Measurements from ENCODE around the gene ZNF831. TPM values are rescaled to one million over a fixed set of nuclear protein-coding genes. Genes with fewer than 3 reads are reported as not detected.

Gene ZNF831
- total RNA-seq, 1 donor = not detected

DNA sequence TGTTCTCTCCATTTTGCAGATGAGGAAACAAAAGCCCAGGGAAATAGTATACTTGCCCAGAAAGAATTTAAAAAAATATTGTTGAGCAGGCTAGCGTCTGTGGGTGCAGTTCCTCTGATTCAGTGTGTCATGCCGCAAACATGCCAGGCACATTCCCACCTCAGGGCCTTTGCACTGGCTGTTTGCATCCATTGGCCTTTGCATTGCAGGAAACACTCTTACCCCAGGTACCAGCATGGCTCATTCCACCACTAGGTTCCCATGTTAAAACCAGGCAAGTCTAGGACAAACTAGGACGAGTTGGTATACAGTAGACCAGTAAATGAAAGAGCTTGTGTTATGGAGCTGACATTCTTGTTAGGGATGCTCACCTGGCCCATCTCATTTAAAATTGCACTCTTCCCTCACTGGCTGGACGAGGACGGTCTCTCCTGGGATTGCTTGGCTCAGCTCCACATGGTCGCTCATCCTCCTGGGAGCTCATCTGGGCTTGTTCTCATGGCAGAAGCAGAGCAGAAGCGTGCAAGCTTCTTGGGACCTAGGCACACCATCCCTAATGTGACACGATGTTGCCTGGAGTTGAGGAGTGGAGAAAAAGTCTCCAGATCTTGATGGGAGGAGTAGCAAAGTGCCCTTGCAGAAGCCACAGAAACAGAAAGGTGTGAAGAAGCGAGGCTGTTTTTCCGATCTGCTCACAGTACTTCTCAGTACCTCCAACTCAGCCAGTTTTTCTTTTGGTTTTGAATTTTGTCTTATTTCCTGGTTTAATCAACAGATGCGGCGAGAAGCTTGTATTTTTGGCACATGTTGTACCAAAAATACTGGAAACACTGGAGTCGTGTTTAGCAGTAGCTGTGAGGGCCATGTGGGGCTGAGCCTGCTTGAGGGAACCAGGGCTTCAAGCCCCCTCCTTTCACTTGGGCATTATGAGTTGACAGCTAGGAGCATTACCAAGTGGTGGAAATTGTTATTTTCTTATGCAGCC lies 13.9 kb downstream of the ZNF831 start:
- Histone ChIP-seq H4K20me1 (ENCODE audit: insufficient read depth, low read length) (no peaks in the 10 kb centered on the region), H3K79me2 (ENCODE audit: insufficient read depth, low read length) (no peaks in the 10 kb centered on the region), H2AFZ (ENCODE audit: low read length) (no peak overlapping the region), H3K27ac (ENCODE audit: low read depth, low read length) (no peak overlapping the region), H3K4me3 (ENCODE audit: insufficient read depth, low read length) (no peak overlapping the region), H3K4me2 (ENCODE audit: insufficient read depth, low read length) (no peak overlapping the region), H3K4me1 (ENCODE audit: insufficient read depth, low read length) (no peaks in the 10 kb centered on the region), H3K27me3 (ENCODE audit: insufficient read depth, low read length) (no peaks in the 10 kb centered on the region), H3K9me3 (ENCODE audit: low read depth, low read length) (no peaks in the 10 kb centered on the region), H3K36me3 (ENCODE audit: insufficient read depth, low read length) (no peaks in the 10 kb centered on the region)
- TF ChIP-seq, protein P1, sequence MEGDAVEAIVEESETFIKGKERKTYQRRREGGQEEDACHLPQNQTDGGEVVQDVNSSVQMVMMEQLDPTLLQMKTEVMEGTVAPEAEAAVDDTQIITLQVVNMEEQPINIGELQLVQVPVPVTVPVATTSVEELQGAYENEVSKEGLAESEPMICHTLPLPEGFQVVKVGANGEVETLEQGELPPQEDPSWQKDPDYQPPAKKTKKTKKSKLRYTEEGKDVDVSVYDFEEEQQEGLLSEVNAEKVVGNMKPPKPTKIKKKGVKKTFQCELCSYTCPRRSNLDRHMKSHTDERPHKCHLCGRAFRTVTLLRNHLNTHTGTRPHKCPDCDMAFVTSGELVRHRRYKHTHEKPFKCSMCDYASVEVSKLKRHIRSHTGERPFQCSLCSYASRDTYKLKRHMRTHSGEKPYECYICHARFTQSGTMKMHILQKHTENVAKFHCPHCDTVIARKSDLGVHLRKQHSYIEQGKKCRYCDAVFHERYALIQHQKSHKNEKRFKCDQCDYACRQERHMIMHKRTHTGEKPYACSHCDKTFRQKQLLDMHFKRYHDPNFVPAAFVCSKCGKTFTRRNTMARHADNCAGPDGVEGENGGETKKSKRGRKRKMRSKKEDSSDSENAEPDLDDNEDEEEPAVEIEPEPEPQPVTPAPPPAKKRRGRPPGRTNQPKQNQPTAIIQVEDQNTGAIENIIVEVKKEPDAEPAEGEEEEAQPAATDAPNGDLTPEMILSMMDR (IDR thresholded peaks at IDR 0.05; ENCODE audit: extremely low read depth, low read depth, low read length) = no peak
- peak; percentile 53 for DNase-seq (ENCODE audit: insufficient read length, low spot score, missing footprints)

- TF ChIP-seq, protein P1 (IDR thresholded peaks at IDR 0.05; ENCODE audit: extremely low read depth, low read depth, low read length) = no peak
- no peaks in the 10 kb centered on the region for H3K9me3 ChIP-seq (ENCODE audit: low read depth, low read length)
- H3K79me2 ChIP-seq (ENCODE audit: insufficient read depth, low read length) = no peaks in the 10 kb centered on the region
- no peaks in the 10 kb centered on the region for H3K4me1 ChIP-seq (ENCODE audit: insufficient read depth, low read length)
- no peak overlapping the region for H3K4me3 ChIP-seq (ENCODE audit: insufficient read depth, low read length)
- H4K20me1 ChIP-seq (ENCODE audit: insufficient read depth, low read length) = no peaks in the 10 kb centered on the region
- H3K4me2 ChIP-seq (ENCODE audit: insufficient read depth, low read length) = no peak overlapping the region
- no peaks in the 10 kb centered on the region for H3K36me3 ChIP-seq (ENCODE audit: insufficient read depth, low read length)
- H3K27me3 ChIP-seq (ENCODE audit: insufficient read depth, low read length) = no peaks in the 10 kb centered on the region
- DNase-seq (ENCODE audit: insufficient read length, low spot score, missing footprints) = no peak
- no peak overlapping the region for H2AFZ ChIP-seq (ENCODE audit: low read length)
- no peak overlapping the region for H3K27ac ChIP-seq (ENCODE audit: low read depth, low read length)
Measured at GRCh38 chr20:59178983-59179595, 15.5 kb downstream of the ZNF831 start.

GRCh38 chr20:59179988-59180387 lies 16.4 kb downstream of the ZNF831 start:
- H3K27ac ChIP-seq (ENCODE audit: low read depth, low read length) = no peak overlapping the region
- no peaks in the 10 kb centered on the region for H3K9me3 ChIP-seq (ENCODE audit: low read depth, low read length)
- no peaks in the 10 kb centered on the region for H3K79me2 ChIP-seq (ENCODE audit: insufficient read depth, low read length)
- no peak overlapping the region for H3K4me2 ChIP-seq (ENCODE audit: insufficient read depth, low read length)
- H4K20me1 ChIP-seq (ENCODE audit: insufficient read depth, low read length) = no peaks in the 10 kb centered on the region
- H3K36me3 ChIP-seq (ENCODE audit: insufficient read depth, low read length) = no peaks in the 10 kb centered on the region
- no peak for DNase-seq (ENCODE audit: insufficient read length, low spot score, missing footprints)
- no peak overlapping the region for H3K4me3 ChIP-seq (ENCODE audit: insufficient read depth, low read length)
- TF ChIP-seq, protein P1 (IDR thresholded peaks at IDR 0.05; ENCODE audit: extremely low read depth, low read depth, low read length) = no peak
- H3K4me1 ChIP-seq (ENCODE audit: insufficient read depth, low read length) = no peaks in the 10 kb centered on the region
- H2AFZ ChIP-seq (ENCODE audit: low read length) = no peak overlapping the region
- H3K27me3 ChIP-seq (ENCODE audit: insufficient read depth, low read length) = no peaks in the 10 kb centered on the region

GRCh38 chr20:59181936-59182335 lies 18.3 kb downstream of the ZNF831 start:
- no peaks in the 10 kb centered on the region for H3K4me1 ChIP-seq (ENCODE audit: insufficient read depth, low read length)
- no peak overlapping the region for H3K4me2 ChIP-seq (ENCODE audit: insufficient read depth, low read length)
- H2AFZ ChIP-seq (ENCODE audit: low read length) = no peak overlapping the region
- no peak for DNase-seq (ENCODE audit: insufficient read length, low spot score, missing footprints)
- H4K20me1 ChIP-seq (ENCODE audit: insufficient read depth, low read length) = no peaks in the 10 kb centered on the region
- TF ChIP-seq, protein P1 (IDR thresholded peaks at IDR 0.05; ENCODE audit: extremely low read depth, low read depth, low read length) = no peak
- H3K36me3 ChIP-seq (ENCODE audit: insufficient read depth, low read length) = no peaks in the 10 kb centered on the region
- H3K27ac ChIP-seq (ENCODE audit: low read depth, low read length) = no peak overlapping the region
- no peaks in the 10 kb centered on the region for H3K9me3 ChIP-seq (ENCODE audit: low read depth, low read length)
- H3K4me3 ChIP-seq (ENCODE audit: insufficient read depth, low read length) = no peak overlapping the region
- H3K27me3 ChIP-seq (ENCODE audit: insufficient read depth, low read length) = no peaks in the 10 kb centered on the region
- H3K79me2 ChIP-seq (ENCODE audit: insufficient read depth, low read length) = no peaks in the 10 kb centered on the region
